Parathyroid adenoma (tissue), 2 donors: Measurements from ENCODE around the gene HPS4.
"Not testable (repeated sequence)": the region's sequence is repeated elsewhere in the genome, so short reads cannot be mapped to it uniquely, and the experiment has no call there.

Source experiments
- H2AFZ ChIP-seq: fragments of 300-600 bp; sonication (generic); one replicate; pipeline ENCODE4 v1.7.0; 2017; ENCODE audit warnings: antibody characterized with exemption, mild to moderate bottlenecking
- H3K27ac ChIP-seq: fragments of 300-600 bp; sonication (generic); one replicate; pipeline ENCODE4 v1.7.0; 2017
- H3K27me3 ChIP-seq: fragments of 300-600 bp; sonication (generic); one replicate; pipeline ENCODE4 v1.7.0; 2017; ENCODE audit warnings: low read length; ENCODE audit not compliant: control insufficient read depth, insufficient read depth
- H3K36me3 ChIP-seq: fragments of 300-600 bp; sonication (generic); one replicate; pipeline ENCODE4 v1.7.0; 2017; ENCODE audit warnings: low read length; ENCODE audit not compliant: control insufficient read depth, insufficient read depth
- H3K4me1 ChIP-seq: fragments of 300-600 bp; sonication (generic); one replicate; pipeline ENCODE4 v1.7.0; 2017; ENCODE audit warnings: control low read depth
- H3K4me2 ChIP-seq: fragments of 300-600 bp; sonication (generic); one replicate; pipeline ENCODE4 v1.7.0; 2017; ENCODE audit warnings: low read length
- H3K4me3 ChIP-seq: fragments of 300-600 bp; sonication (generic); one replicate; pipeline ENCODE4 v1.7.0; 2017; ENCODE audit warnings: low read depth, low read length
- H3K79me2 ChIP-seq: fragments of 300-600 bp; sonication (generic); one replicate; pipeline ENCODE4 v1.7.0; 2017; ENCODE audit warnings: control low read depth
- H3K9ac ChIP-seq: fragments of 300-600 bp; sonication (generic); one replicate; pipeline ENCODE4 v1.7.0; 2017; ENCODE audit warnings: mild to moderate bottlenecking
- H3K9me3 ChIP-seq: fragments of 300-600 bp; sonication (generic); one replicate; pipeline ENCODE4 v1.7.0; 2017; ENCODE audit warnings: low read length; ENCODE audit not compliant: control insufficient read depth
- TF ChIP-seq, protein P1 (sequence below): fragments of 300-600 bp; sonication (generic); IDR thresholded peaks from one replicate; pipeline ENCODE4 v1.7.0; 2017; ENCODE audit warnings: antibody characterized with exemption, mild to moderate bottlenecking
- donor health status: primary hyperparathyroidism.

HPS4 gene

GRCh38 chr22:26444777-26445176, 38.8 kb downstream of the HPS4 start:
- H3K27ac ChIP-seq: no peak overlapping the region
- H3K36me3 ChIP-seq: no peaks in the 10 kb centered on the region
- TF ChIP-seq, protein P1, sequence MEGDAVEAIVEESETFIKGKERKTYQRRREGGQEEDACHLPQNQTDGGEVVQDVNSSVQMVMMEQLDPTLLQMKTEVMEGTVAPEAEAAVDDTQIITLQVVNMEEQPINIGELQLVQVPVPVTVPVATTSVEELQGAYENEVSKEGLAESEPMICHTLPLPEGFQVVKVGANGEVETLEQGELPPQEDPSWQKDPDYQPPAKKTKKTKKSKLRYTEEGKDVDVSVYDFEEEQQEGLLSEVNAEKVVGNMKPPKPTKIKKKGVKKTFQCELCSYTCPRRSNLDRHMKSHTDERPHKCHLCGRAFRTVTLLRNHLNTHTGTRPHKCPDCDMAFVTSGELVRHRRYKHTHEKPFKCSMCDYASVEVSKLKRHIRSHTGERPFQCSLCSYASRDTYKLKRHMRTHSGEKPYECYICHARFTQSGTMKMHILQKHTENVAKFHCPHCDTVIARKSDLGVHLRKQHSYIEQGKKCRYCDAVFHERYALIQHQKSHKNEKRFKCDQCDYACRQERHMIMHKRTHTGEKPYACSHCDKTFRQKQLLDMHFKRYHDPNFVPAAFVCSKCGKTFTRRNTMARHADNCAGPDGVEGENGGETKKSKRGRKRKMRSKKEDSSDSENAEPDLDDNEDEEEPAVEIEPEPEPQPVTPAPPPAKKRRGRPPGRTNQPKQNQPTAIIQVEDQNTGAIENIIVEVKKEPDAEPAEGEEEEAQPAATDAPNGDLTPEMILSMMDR: no peak
- no peak overlapping the region for H2AFZ ChIP-seq
- H3K27me3 ChIP-seq: no peaks in the 10 kb centered on the region
- H3K4me3 ChIP-seq: no peak overlapping the region
- H3K9ac ChIP-seq: no peak overlapping the region
- no peaks in the 10 kb centered on the region for H3K9me3 ChIP-seq
- H3K79me2 ChIP-seq: no peaks in the 10 kb centered on the region
- H3K4me2 ChIP-seq: no peak overlapping the region
- H3K4me1 ChIP-seq: no peaks in the 10 kb centered on the region

GRCh38 chr22:26443901-26444690, 39.5 kb downstream of the HPS4 start:
- H3K4me3 ChIP-seq: no peak overlapping the region
- TF ChIP-seq, protein P1: no peak
- H3K27ac ChIP-seq: no peak overlapping the region
- H3K4me1 ChIP-seq: no peaks in the 10 kb centered on the region
- no peak overlapping the region for H2AFZ ChIP-seq
- H3K27me3 ChIP-seq: no peaks in the 10 kb centered on the region
- no peak overlapping the region for H3K9ac ChIP-seq
- no peak overlapping the region for H3K4me2 ChIP-seq
- no peaks in the 10 kb centered on the region for H3K36me3 ChIP-seq
- H3K9me3 ChIP-seq: no peaks in the 10 kb centered on the region
- H3K79me2 ChIP-seq: no peaks in the 10 kb centered on the region

DNA sequence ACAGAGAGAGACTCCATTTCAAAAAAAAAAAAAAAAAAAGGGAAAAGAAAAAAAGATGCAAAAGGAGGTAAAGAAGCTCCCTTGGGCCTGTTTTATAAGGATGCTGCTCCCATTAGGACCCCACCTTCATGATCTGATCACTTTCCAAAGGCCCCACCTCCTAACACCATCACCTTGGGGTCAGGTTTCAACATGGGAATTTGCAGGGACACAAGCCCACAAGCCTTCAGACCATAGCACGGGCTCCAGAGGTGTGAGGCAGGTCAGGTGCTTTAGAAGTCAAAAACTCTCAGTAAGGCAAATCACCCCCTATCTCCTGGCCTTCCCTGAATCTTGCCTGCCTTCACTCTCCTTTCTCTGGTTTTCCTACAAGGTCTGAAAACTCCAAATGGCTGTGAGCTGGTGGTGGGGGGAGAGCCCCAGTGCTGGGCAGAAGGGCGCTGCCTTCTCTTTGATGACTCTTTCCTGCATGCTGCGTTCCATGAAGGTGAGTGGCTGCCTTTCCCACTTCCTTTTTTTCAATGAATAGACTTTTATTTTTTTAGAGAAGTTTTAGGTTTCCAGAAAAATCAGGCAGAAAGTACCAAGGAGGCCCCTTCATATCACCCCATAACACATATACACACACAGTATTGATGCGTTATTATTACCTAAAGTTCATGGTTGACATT, 41.4 kb downstream of the HPS4 start:
- H3K79me2 ChIP-seq: no peaks in the 10 kb centered on the region
- no peaks in the 10 kb centered on the region for H3K36me3 ChIP-seq
- H3K27me3 ChIP-seq: no peaks in the 10 kb centered on the region
- H3K27ac ChIP-seq: no peak overlapping the region
- TF ChIP-seq, protein P1: no peak
- H3K9me3 ChIP-seq: no peaks in the 10 kb centered on the region
- H2AFZ ChIP-seq: no peak overlapping the region
- no peaks in the 10 kb centered on the region for H3K4me1 ChIP-seq
- H3K4me3 ChIP-seq: no peak overlapping the region
- H3K9ac ChIP-seq: no peak overlapping the region
- H3K4me2 ChIP-seq: no peak overlapping the region

DNA sequence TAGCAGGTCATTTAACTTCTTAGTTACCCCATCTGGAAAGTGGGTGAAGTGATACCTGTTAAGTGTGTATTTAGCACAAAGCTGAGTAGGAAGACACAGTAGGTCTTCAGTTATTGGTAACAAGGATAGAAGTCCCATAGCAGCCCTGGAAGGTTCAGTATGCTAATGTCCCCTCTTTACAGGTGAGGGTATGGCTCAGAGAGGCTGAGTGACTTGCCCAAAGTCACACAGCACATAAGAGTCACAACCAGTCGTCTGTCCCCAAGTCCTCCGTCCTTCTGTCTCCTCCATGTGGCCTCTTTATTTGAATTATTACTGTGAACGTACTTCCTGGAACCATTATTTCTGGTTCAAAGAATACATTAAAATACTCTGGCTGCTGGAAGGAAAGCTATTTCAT, 44.0 kb downstream of the HPS4 start:
- Histone ChIP-seq H3K4me1 (no peaks in the 10 kb centered on the region), H2AFZ (no peak overlapping the region), H3K4me3 (no peak overlapping the region), H3K27me3 (no peaks in the 10 kb centered on the region), H3K79me2 (no peaks in the 10 kb centered on the region), H3K27ac (no peak overlapping the region), H3K36me3 (no peaks in the 10 kb centered on the region), H3K9me3 (no peaks in the 10 kb centered on the region), H3K4me2 (no peak overlapping the region), H3K9ac (no peak overlapping the region)
- TF ChIP-seq, protein P1: no peak

GRCh38 chr22:26438776-26439175, 44.8 kb downstream of the HPS4 start:
- H3K4me3 ChIP-seq, H3K27me3 ChIP-seq, H3K79me2 ChIP-seq, H3K9me3 ChIP-seq, H3K4me2 ChIP-seq, H3K4me1 ChIP-seq, H2AFZ ChIP-seq, H3K36me3 ChIP-seq, H3K9ac ChIP-seq, H3K27ac ChIP-seq: not testable (repeated sequence)
